Measurements from ENCODE around the gene SS18. TPM values are rescaled to one million over a fixed set of nuclear protein-coding genes. Genes with fewer than 3 reads are reported as not detected.

Gene SS18, protein sequence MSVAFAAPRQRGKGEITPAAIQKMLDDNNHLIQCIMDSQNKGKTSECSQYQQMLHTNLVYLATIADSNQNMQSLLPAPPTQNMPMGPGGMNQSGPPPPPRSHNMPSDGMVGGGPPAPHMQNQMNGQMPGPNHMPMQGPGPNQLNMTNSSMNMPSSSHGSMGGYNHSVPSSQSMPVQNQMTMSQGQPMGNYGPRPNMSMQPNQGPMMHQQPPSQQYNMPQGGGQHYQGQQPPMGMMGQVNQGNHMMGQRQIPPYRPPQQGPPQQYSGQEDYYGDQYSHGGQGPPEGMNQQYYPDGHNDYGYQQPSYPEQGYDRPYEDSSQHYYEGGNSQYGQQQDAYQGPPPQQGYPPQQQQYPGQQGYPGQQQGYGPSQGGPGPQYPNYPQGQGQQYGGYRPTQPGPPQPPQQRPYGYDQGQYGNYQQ
- 83.7 and 86.5 TPM in 2 replicates for total RNA-seq

DNA sequence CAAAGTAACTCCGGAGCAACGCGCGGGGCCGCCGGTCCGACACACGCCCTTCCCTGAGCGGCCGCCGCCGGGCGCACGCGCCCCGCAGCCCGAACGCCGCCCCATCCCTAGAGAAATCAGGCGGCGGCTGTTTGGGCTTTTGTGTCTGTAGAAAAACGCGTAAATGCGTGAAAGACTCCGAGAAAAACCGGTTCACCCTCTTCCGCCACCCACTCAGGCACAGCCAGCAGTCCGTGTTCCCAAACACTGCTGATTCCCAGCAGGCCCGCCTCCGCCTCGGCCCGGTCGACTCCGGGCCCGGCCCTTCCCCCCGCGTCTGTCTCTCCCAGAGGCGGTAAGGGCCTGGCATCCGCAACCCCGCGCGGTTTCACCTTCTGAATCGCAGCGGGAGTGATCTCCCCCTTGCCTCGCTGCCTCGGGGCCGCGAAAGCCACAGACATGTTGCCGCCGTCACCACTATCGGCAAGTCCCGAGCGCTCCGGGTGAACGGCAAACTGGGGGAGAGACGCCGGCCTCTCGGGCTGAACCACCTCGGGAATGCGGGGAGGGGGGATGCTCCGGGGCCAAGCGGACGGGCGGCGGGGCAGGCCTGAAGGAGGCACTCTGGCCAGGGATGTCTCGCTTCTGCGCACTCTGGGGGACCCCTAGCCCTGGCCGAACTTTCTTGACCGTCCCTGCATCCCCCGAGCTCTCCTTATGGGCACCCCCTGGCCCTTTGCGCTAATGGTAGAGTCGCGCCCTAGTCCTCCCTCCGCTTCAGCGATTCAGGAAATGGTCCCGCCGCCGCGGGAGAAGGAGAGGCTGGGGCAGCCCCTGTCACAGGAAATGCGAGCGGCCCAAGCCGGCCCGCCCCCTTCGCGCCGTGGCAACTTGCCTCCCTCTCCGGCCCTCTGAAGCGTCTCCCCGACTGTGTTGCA lies at the start of gene SS18:
Gene SS18 (minus strand): TSS at position 484 of the 917 bp plus-strand sequence. CDS start 44 bp downstream, at position 440.

DNA sequence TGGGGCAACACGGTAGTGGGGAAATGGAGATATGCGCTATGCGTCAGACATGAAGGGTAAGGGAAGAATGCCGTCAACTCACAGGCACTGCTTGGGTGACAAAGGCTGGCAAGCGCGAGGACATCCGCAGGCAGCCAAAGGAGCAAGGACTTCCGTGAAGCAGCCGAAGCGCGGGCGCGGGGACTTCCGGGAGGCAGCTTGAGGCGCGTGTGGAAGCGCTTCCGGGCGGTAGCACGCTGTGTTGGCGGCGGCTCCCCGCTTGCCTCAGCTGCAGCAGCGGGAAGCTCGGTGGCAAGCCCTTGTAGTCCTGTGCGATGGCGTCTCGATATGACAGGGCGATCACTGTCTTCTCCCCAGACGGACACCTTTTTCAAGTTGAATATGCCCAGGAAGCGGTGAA lies 43.2 kb upstream of the SS18 start, which contains the start of gene PSMA8:
Gene PSMA8 (plus strand): TSS at position 218 of the 400 bp plus-strand sequence. CDS start 97 bp downstream, at position 315.

Other genes starting within 250 kb of the SS18 start
- not detected in 2 replicates for gene PSMA8, start 43.3 kb upstream of the SS18 start, total RNA-seq
- 3.0 and 4.7 TPM in 2 replicates for gene TAF4B, start 135.8 kb upstream of the SS18 start, total RNA-seq